ENCODE measurements around the gene NCL.
"Not testable (repeated sequence)": the region's sequence is repeated elsewhere in the genome, so short reads cannot be mapped to it uniquely, and the experiment has no call there.

- not testable (repeated sequence) for TF ChIP-seq USF2 (IDR thresholded peaks at IDR 0.05; ENCODE audit: low read depth, low read length); CTCF (conservative IDR thresholded peaks at IDR 0.05; ENCODE audit: low read depth, low read length); POLR2A (IDR thresholded peaks at IDR 0.05; ENCODE audit: low read depth, low read length); RAD21 (IDR thresholded peaks at IDR 0.05; ENCODE audit: low read length); NFE2L2 (IDR thresholded peaks at IDR 0.05; ENCODE audit: low read depth, low read length); RCOR1 (IDR thresholded peaks at IDR 0.05; ENCODE audit: insufficient replicate concordance, low read length); ELK1 (IDR thresholded peaks at IDR 0.05; ENCODE audit: borderline replicate concordance, low read depth, low read length); SMC3 (IDR thresholded peaks at IDR 0.05; ENCODE audit: low read depth, low read length); BHLHE40 (IDR thresholded peaks at IDR 0.05; ENCODE audit: low read depth, low read length); CEBPB (IDR thresholded peaks at IDR 0.05; ENCODE audit: low read depth, low read length); RFX5 (IDR thresholded peaks at IDR 0.05; ENCODE audit: low read depth, low read length); CHD1 (IDR thresholded peaks at IDR 0.05; ENCODE audit: low read depth, low read length); MAZ (IDR thresholded peaks at IDR 0.05; ENCODE audit: borderline replicate concordance, low read depth, low read length)
Measured at GRCh38 chr2:231460841-231461240, 3.4 kb downstream of the NCL start.
